H1 (cell line): ENCODE results near the gene GSG1L. TPM values are rescaled to one million over a fixed set of nuclear protein-coding genes. Genes with fewer than 3 reads are reported as not detected.

Experiments
- CTCF ChIA-PET: fragments of 300-600 bp; sonication (Branson Sonifier 250); formaldehyde crosslinking; loops from one replicate; lab custom pipeline; 2021; ENCODE audit not compliant: partially characterized antibody; lab: Charles Lee
- POLR2A ChIA-PET: fragments of 300-600 bp; sonication (Branson Sonifier 250); formaldehyde crosslinking; loops from one replicate; lab custom pipeline; 2021; ENCODE audit warnings: inconsistent platforms; ENCODE audit not compliant: partially characterized antibody; lab: Charles Lee
- DNase-seq, 2 experiments: peaks; one replicate each; pipeline versions ENCODE4 v3.0.0 to v3.0.0-alpha.2; 2010 to 2022; ENCODE audit warnings: low spot score in 2 of 2, low read depth in 1 of 2, mixed read lengths in 1 of 2
- FAIRE-seq: peaks from 2 replicates; lab custom pipeline; 2011; peaks lifted over from hg19 to GRCh38; lab: Jason Lieb, UNC
- H2AFZ ChIP-seq: 2 replicates; pipeline ENCODE4 v1.8.1; 2012; ENCODE audit warnings: low read length, inconsistent platforms
- H2AK5ac ChIP-seq: 2 replicates; pipeline ENCODE4 v1.6.1; 2013; ENCODE audit warnings: low read depth, low read length
- H2BK120ac ChIP-seq: replicated peaks from 2 replicates; pipeline ENCODE3; 2013; ENCODE audit warnings: low read depth, low read length, inconsistent platforms
- H2BK12ac ChIP-seq: 2 replicates; pipeline ENCODE4 v1.6.1; 2013; ENCODE audit warnings: low read depth, low read length
- H2BK15ac ChIP-seq: 2 replicates; pipeline ENCODE4 v1.6.1; 2013; ENCODE audit warnings: low read length
- H2BK20ac ChIP-seq: 2 replicates; pipeline ENCODE4 v1.6.1; 2013; ENCODE audit warnings: low read length
- H2BK5ac ChIP-seq: 2 replicates; pipeline ENCODE4 v1.6.1; 2013; ENCODE audit warnings: low read depth, low read length
- H3K14ac ChIP-seq: 2 replicates; pipeline ENCODE4 v1.6.1; 2013; ENCODE audit warnings: inconsistent platforms; ENCODE audit not compliant: insufficient read length
- H3K18ac ChIP-seq: 2 replicates; pipeline ENCODE4 v1.6.1; 2013; ENCODE audit warnings: low read length; ENCODE audit errors: extremely low read depth
- H3K23ac ChIP-seq: 2 replicates; pipeline ENCODE4 v1.6.1; 2013; ENCODE audit warnings: inconsistent platforms; ENCODE audit not compliant: insufficient read length
- H3K23me2 ChIP-seq: 2 replicates; pipeline ENCODE4 v1.6.1; 2013; ENCODE audit warnings: low read depth, low read length
- H3K27ac ChIP-seq: 2 replicates; pipeline ENCODE4 v1.6.1; 2011; ENCODE audit warnings: low read depth, low read length, inconsistent platforms
- H3K27me3 ChIP-seq, 4 experiments: replicated peaks in 1 of 4; 1 replicate in 1 of 4; 2 replicates in 3 of 4; pipeline versions ENCODE4 v1.6.1 to v1.8.1; 2011 to 2013; ENCODE audit warnings: low read length in 3 of 4, mild to moderate bottlenecking in 3 of 4, inconsistent platforms in 2 of 4, mixed read lengths in 2 of 4, moderate library complexity in 1 of 4; ENCODE audit not compliant: control insufficient read depth in 3 of 4, insufficient read depth in 3 of 4; ENCODE audit errors: extremely low read depth in 1 of 4
- H3K36me3 ChIP-seq, 4 experiments: 2 replicates each; pipeline versions ENCODE4 v1.6.1 to v1.8.1; 2011 to 2013; ENCODE audit warnings: mild to moderate bottlenecking in 4 of 4, low read length in 3 of 4, moderate library complexity in 2 of 4, control low read depth in 1 of 4, inconsistent platforms in 1 of 4; ENCODE audit not compliant: insufficient read depth in 4 of 4, control insufficient read depth in 2 of 4
- H3K4ac ChIP-seq: replicated peaks from 2 replicates; pipeline ENCODE3; 2013; ENCODE audit warnings: low read length, low read depth, mixed read lengths, inconsistent platforms; ENCODE audit not compliant: insufficient read length
- H3K4me1 ChIP-seq, 4 experiments: replicated peaks in 1 of 4; 1 replicate in 1 of 4; 2 replicates in 3 of 4; pipeline versions ENCODE4 v1.6.1 to v1.8.1; 2011 to 2013; ENCODE audit warnings: low read length in 3 of 4, inconsistent platforms in 2 of 4, mixed read lengths in 1 of 4; ENCODE audit not compliant: insufficient read depth in 4 of 4, control insufficient read depth in 3 of 4
- H3K4me2 ChIP-seq, 2 experiments: 2 replicates each; pipeline versions ENCODE4 v1.6.1 to v1.8.1; 2011 to 2013; ENCODE audit warnings: low read depth in 2 of 2, low read length in 2 of 2, control low read depth in 1 of 2, inconsistent platforms in 1 of 2, mild to moderate bottlenecking in 1 of 2; ENCODE audit not compliant: insufficient read depth in 1 of 2
- H3K4me3 ChIP-seq, 4 experiments: fragments of 200-600, 300-600 bp in 1 of 4; sonication (generic), shearing (Covaris generic), sonication (Bioruptor Twin) in 1 of 4; 2 replicates each; pipeline versions ENCODE4 v1.5.1 to v1.8.1; 2011 to 2016; ENCODE audit warnings: low read length in 4 of 4, low read depth in 3 of 4, control low read depth in 2 of 4, inconsistent platforms in 2 of 4, mild to moderate bottlenecking in 2 of 4, mixed read lengths in 1 of 4, moderate library complexity in 1 of 4; ENCODE audit not compliant: insufficient read depth in 2 of 4; ENCODE audit errors: extremely low read depth in 1 of 4
- H3K56ac ChIP-seq: replicated peaks from 2 replicates; pipeline ENCODE3; 2013; ENCODE audit warnings: low read depth, mild to moderate bottlenecking, mixed read lengths, low read length, inconsistent platforms; ENCODE audit not compliant: insufficient read length
- H3K79me1 ChIP-seq: 2 replicates; pipeline ENCODE4 v1.6.1; 2013; ENCODE audit warnings: low read depth, low read length, control low read depth
- H3K79me2 ChIP-seq, 2 experiments: 2 replicates each; pipeline versions ENCODE4 v1.6.1 to v1.8.1; 2012 to 2013; ENCODE audit warnings: low read length in 2 of 2, mild to moderate bottlenecking in 2 of 2, inconsistent platforms in 1 of 2; ENCODE audit not compliant: insufficient read depth in 2 of 2, control insufficient read depth in 1 of 2
- H3K9ac ChIP-seq, 4 experiments: replicated peaks in 1 of 4; 1 replicate in 1 of 4; 2 replicates in 3 of 4; pipeline versions ENCODE4 v1.6.1 to v1.8.1; 2011 to 2013; ENCODE audit warnings: low read depth in 3 of 4, low read length in 3 of 4, control low read depth in 2 of 4, mild to moderate bottlenecking in 2 of 4, moderate library complexity in 2 of 4, inconsistent platforms in 1 of 4; ENCODE audit errors: extremely low read depth in 1 of 4
- H3K9me3 ChIP-seq, 2 experiments: 2 replicates each; pipeline versions ENCODE4 v1.6.1 to v1.8.1; 2012 to 2013; ENCODE audit warnings: mild to moderate bottlenecking in 2 of 2, moderate library complexity in 2 of 2, control low read depth in 1 of 2, inconsistent platforms in 1 of 2, low read depth in 1 of 2, low read length in 1 of 2, mixed read lengths in 1 of 2; ENCODE audit not compliant: insufficient read depth in 2 of 2
- H4K20me1 ChIP-seq, 2 experiments: replicated peaks in 1 of 2; 2 replicates each; pipeline versions ENCODE3 to v1.8.1; 2011 to 2013; ENCODE audit warnings: inconsistent platforms in 2 of 2, low read length in 2 of 2, mild to moderate bottlenecking in 1 of 2; ENCODE audit not compliant: insufficient read depth in 2 of 2, control insufficient read depth in 1 of 2
- H4K5ac ChIP-seq: 2 replicates; pipeline ENCODE4 v1.6.1; 2013; ENCODE audit warnings: low read length, low read depth, mixed read lengths, inconsistent platforms; ENCODE audit not compliant: insufficient read length
- H4K8ac ChIP-seq: 2 replicates; pipeline ENCODE4 v1.8.0; 2013; ENCODE audit warnings: mild to moderate bottlenecking, moderate library complexity, low read length, inconsistent platforms; ENCODE audit not compliant: insufficient read depth; ENCODE audit errors: extremely low read depth
- H4K91ac ChIP-seq: replicated peaks from 2 replicates; pipeline ENCODE3; 2013; ENCODE audit warnings: low read length, mixed read lengths, inconsistent platforms; ENCODE audit not compliant: insufficient read length
- CBX5 ChIP-seq: fragments of 300-800, 300-1000 bp; sonication (generic); IDR thresholded peaks from 2 replicates; pipeline ENCODE4 v1.7.1; 2016; ENCODE audit warnings: antibody characterized with exemption, low read length, low read depth
- CTBP2 ChIP-seq: IDR thresholded peaks from 2 replicates; pipeline ENCODE4 v1.7.0; 2011; ENCODE audit warnings: borderline replicate concordance, mild to moderate bottlenecking, moderate library complexity, mixed read lengths, low read length; ENCODE audit not compliant: insufficient read depth, insufficient read length
- FOSL1 ChIP-seq: IDR thresholded peaks from 2 replicates; pipeline ENCODE4 v1.6.1; 2011; ENCODE audit warnings: mild to moderate bottlenecking, low read depth, low read length, moderate library complexity; ENCODE audit not compliant: insufficient read depth
- HDAC2 ChIP-seq, 2 experiments: fragments of 300-600 bp in 1 of 2; sonication (generic) in 1 of 2; IDR thresholded peaks; 2 replicates each; pipeline ENCODE4 v1.6.1; 2011 to 2012; ENCODE audit warnings: low read depth in 2 of 2, low read length in 2 of 2, mild to moderate bottlenecking in 2 of 2, moderate library complexity in 2 of 2, borderline replicate concordance in 1 of 2, inconsistent platforms in 1 of 2
- HDAC6 ChIP-seq: IDR thresholded peaks from one replicate; pipeline ENCODE4 v1.7.1; 2012; ENCODE audit warnings: low read depth, mild to moderate bottlenecking, inconsistent platforms, low read length, moderate library complexity
- JUN ChIP-seq: IDR thresholded peaks from 2 replicates; pipeline ENCODE4 v1.6.1; 2011; ENCODE audit warnings: low read depth, mild to moderate bottlenecking, improper control_type of control experiment, low read length
- KDM4A ChIP-seq: IDR thresholded peaks from one replicate; pipeline ENCODE4 v1.7.1; 2012; ENCODE audit warnings: low read depth, mild to moderate bottlenecking, moderate library complexity, low read length, inconsistent platforms; ENCODE audit not compliant: severe bottlenecking
- MAFK ChIP-seq: IDR thresholded peaks from 2 replicates; pipeline ENCODE4 v1.6.1; 2012; ENCODE audit warnings: low read depth, mild to moderate bottlenecking, improper control_type of control experiment, low read length
- NRF1 ChIP-seq: IDR thresholded peaks from 2 replicates; pipeline ENCODE4 v1.6.1; 2011; ENCODE audit warnings: mild to moderate bottlenecking, low read depth, low read length, improper control_type of control experiment
- POLR2AphosphoS5 ChIP-seq: IDR thresholded peaks from 2 replicates; pipeline ENCODE4 v1.6.1; 2011; ENCODE audit warnings: low read depth, low read length
- RXRA ChIP-seq: IDR thresholded peaks from 2 replicates; pipeline ENCODE4 v1.6.1; 2011; ENCODE audit warnings: low read depth, mild to moderate bottlenecking, low read length, moderate library complexity; ENCODE audit not compliant: insufficient read depth
- SP2 ChIP-seq: IDR thresholded peaks from 2 replicates; pipeline ENCODE4 v1.6.1; 2012; ENCODE audit warnings: mild to moderate bottlenecking, low read length, inconsistent platforms
- YY1 ChIP-seq: IDR thresholded peaks from 2 replicates; pipeline ENCODE4 v1.6.1; 2011; ENCODE audit warnings: low read depth, mild to moderate bottlenecking, low read length
- WGBS, 2 experiments: shearing (Covaris generic) in 1 of 2; methylation state at CpG; one replicate each; pipeline versions ENCODE4 v1.1.6 to v1.1.7; 2013 to 2015; ENCODE audit warnings: low lambda C conversion rate in 2 of 2, mixed read lengths in 2 of 2, inconsistent platforms in 1 of 2, low coverage in 1 of 2, missing lambda C conversion rate in 1 of 2; ENCODE audit not compliant: insufficient replicate concordance in 2 of 2, insufficient coverage in 1 of 2, insufficient read length in 1 of 2; ENCODE audit errors: extremely low coverage in 1 of 2, missing lambda C conversion rate in 1 of 2; 5-methylcytosine and 5-hydroxymethylcytosine counted together
- polyA plus RNA-seq, 7 experiments: library from polyadenylated mRNA; depleted of rRNA in 3 of 7; stranded (reverse) in 5 of 7; unstranded in 2 of 7; fragments of >200 nt in 5 of 7; fragments of 200-250 nt in 2 of 7; gene quantifications; 1 replicate in 5 of 7; 2 replicates in 1 of 7; 4 replicates in 1 of 7; pipeline versions ENCODE4 v1.2.1 to v1.2.3, GENCODE V29; 2011 to 2013; ENCODE audit warnings: missing spikeins in 2 of 7, mixed read lengths in 2 of 7
- total RNA-seq: library from RNA; stranded (reverse); fragmentation: NEBNext Ultra II Directional; extraction: Animal tissue kit (Norgen Biotek cat#: 25700); gene quantifications from 2 replicates; pipeline ENCODE4 v1.2.1, GENCODE V29; 2021

Gene GSG1L
- total and polyA plus RNA-seq, 2 of the 8 experiments (the other 6 are each of a cell fraction or from before 2014, with no cell fraction given) = 0.71 to 1.1 TPM

- H3K18ac ChIP-seq = no peak overlapping the region
- H3K14ac ChIP-seq = no peak overlapping the region
- no peaks in the 10 kb centered on the region for H3K27me3 ChIP-seq
- no peak overlapping the region for H4K5ac ChIP-seq
- no peak overlapping the region for H2BK20ac ChIP-seq
- no peak overlapping the region for H2BK120ac ChIP-seq
- no peaks in the 10 kb centered on the region for H3K36me3 ChIP-seq
- H4K91ac ChIP-seq = no peak overlapping the region
- no peak overlapping the region for H2BK15ac ChIP-seq
- FAIRE-seq (no peak), DNase-seq (no peak)
- no peak overlapping the region for H3K4me2 ChIP-seq
- H3K79me1 ChIP-seq = no peaks in the 10 kb centered on the region
- H3K56ac ChIP-seq = no peak overlapping the region
- H3K9me3 ChIP-seq = no peaks in the 10 kb centered on the region
- H3K4ac ChIP-seq = no peak overlapping the region
- 91% methylated on average over 17 of the region's 20 CpGs; no CpG with 5 or more reads in 1 of the 2 experiments for WGBS, 2 experiments
- H2BK5ac ChIP-seq = no peak overlapping the region
- H2AK5ac ChIP-seq = no peak overlapping the region
- CTCF ChIA-PET = interaction anchor here (0.6 to 1.1 kb wide), 2 partner anchors 121 to 202 kb away, joined by 3 read pairs; no protein-coding TSS in a partner anchor
- H2BK12ac ChIP-seq = no peak overlapping the region
- H2AFZ ChIP-seq = no peak overlapping the region
- H3K23me2 ChIP-seq = no peaks in the 10 kb centered on the region; the same call in 1 of the 2 replicates
- H3K9ac ChIP-seq = no peak overlapping the region
- H3K23ac ChIP-seq = no peak overlapping the region
- H3K27ac ChIP-seq = no peak overlapping the region
- H3K4me3 ChIP-seq = no peak overlapping the region
- H3K79me2 ChIP-seq = no peaks in the 10 kb centered on the region
- H3K4me1 ChIP-seq = no peaks in the 10 kb centered on the region; a peak in 1 of 7 replicates
- POLR2A ChIA-PET = no interaction called here
- no peaks in the 10 kb centered on the region for H4K20me1 ChIP-seq
- H4K8ac ChIP-seq = no peak overlapping the region
- no peak for TF ChIP-seq JUN
- TF ChIP-seq YY1 = no peak
- TF ChIP-seq NRF1 = no peak
- TF ChIP-seq POLR2AphosphoS5 = no peak
- TF ChIP-seq HDAC2 (IDR thresholded peaks at IDR 0.05; ENCODE audit: borderline replicate concordance in 1 of 2, low read depth in 2 of 2, low read length in 2 of 2) = no peak
- TF ChIP-seq SP2 = no peak
- no peak for TF ChIP-seq CBX5
- no peak for TF ChIP-seq RXRA
- TF ChIP-seq HDAC6 = no peak
- no peak for TF ChIP-seq FOSL1
- TF ChIP-seq CTBP2 = no peak
- no peak for TF ChIP-seq MAFK
- no peak for TF ChIP-seq KDM4A
Observed at GRCh38 chr16:27819881-27820610, 243.5 kb downstream of the GSG1L start.
